Right cardiac atrium (tissue), 5 donors: ENCODE results near the gene GBE1. TPM values are rescaled to one million over a fixed set of nuclear protein-coding genes. Genes with fewer than 3 reads are reported as not detected.

Experiments
- ATAC-seq, 2 donors: fragments of 200-7000 bp; cut with Tn5 transposase; one replicate each; pipeline versions ENCODE4 v1.8.0 to v1.9.1; 2020; ENCODE audit warnings: moderate library complexity in 2 of 2, mild to moderate bottlenecking in 1 of 2
- DNase-seq, 3 donors: peaks; one replicate each; pipeline ENCODE4 v3.0.0-alpha.2; 2020
- H3K27ac ChIP-seq: one replicate; pipeline ENCODE4 v1.5.1; 2013; ENCODE audit warnings: mild to moderate bottlenecking, low read length, control low read depth, moderate library complexity
- H3K27me3 ChIP-seq: one replicate; pipeline ENCODE4 v1.6.1; 2013; ENCODE audit not compliant: control insufficient read depth, insufficient read depth
- H3K4me1 ChIP-seq: one replicate; pipeline ENCODE4 v1.6.1; 2013; ENCODE audit warnings: low read length; ENCODE audit not compliant: control insufficient read depth, insufficient read depth
- H3K4me3 ChIP-seq: one replicate; pipeline ENCODE4 v1.5.1; 2013; ENCODE audit warnings: low read length, control low read depth
- H3K9me3 ChIP-seq: one replicate; pipeline ENCODE4 v1.6.1; 2013; ENCODE audit warnings: low read length; ENCODE audit not compliant: control insufficient read depth
- WGBS: extraction: QIAGEN DNeasy Blood & Tissue Kit; methylation state at CpG from one replicate; pipeline ENCODE4 v1.1.7; 2013; 5-methylcytosine and 5-hydroxymethylcytosine counted together
- intact Hi-C, 4 donors: fragments of 100-400 bp; cut with DNase I; formaldehyde crosslinking; loops; one replicate each; pipeline versions ENCODE4 v1.11.0 to v1.14.0; 2022 to 2023
- polyA plus RNA-seq: library from polyadenylated mRNA; stranded (reverse); fragments of 200-250 nt; gene quantifications from one replicate; pipeline ENCODE4 v1.2.3, GENCODE V29; 2013
- total RNA-seq, 4 donors: library from RNA; stranded (reverse); fragmentation: NEBNext Ultra II Directional; extraction: Animal tissue kit (Norgen Biotek cat#: 25700); gene quantifications; one replicate each; pipeline ENCODE4 v1.2.1, GENCODE V29; 2021
- donor health status: healthy with polysubstance abuse.
- donor health status: DM: no; HTN: yes; CAD: no.
- donor health status: DM: no; HTN: no; CAD: no.
- donor health status: DM: no; HTN: yes; CAD: no; lungs with severe emphysema.
- donor health status: DM: yes; HTN: yes; CAD: no.

GBE1 gene
- total and polyA plus RNA-seq, 5 donors: 38.2 to 73.0 (median 51.4) TPM

GRCh38 chr3:81699536-81700320 lies 61.7 kb downstream of the GBE1 start:
- WGBS: 87% methylated on average over 8 of the region's 8 CpGs
- intact Hi-C loops: no loop called here
- no peaks in the 10 kb centered on the region for H3K9me3 ChIP-seq
- ATAC-seq (no peak), DNase-seq (no peak)
- H3K4me1 ChIP-seq: peaks cover 2% of the 10 kb centered on the region
- H3K27me3 ChIP-seq: no peaks in the 10 kb centered on the region
- no peak overlapping the region for H3K27ac ChIP-seq
- no peak overlapping the region for H3K4me3 ChIP-seq

- H3K27ac ChIP-seq: no peak overlapping the region
- intact Hi-C loops: no loop called here
These were observed 65.4 kb downstream of the GBE1 start for GRCh38 chr3:81696090-81696489.

DNA sequence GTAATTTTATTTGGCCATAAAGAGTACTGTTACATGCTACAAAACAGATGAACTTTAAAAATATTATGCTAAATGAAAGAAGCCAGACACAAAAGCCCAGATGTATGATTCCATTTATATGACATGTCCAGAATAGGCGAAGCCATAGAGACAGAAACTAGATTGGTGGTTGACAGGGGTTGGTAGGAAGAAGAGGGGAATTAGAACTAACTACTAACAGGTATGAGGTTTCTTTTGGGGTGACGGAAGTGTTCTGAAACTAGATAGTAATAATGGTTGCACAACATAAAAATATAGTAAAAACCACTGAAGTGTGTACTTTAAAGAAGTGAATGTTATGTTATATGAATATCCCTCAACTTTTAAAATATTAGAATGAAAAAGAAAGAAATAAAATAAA lies 66.1 kb downstream of the GBE1 start:
- 97% methylated on average over 2 of the region's 2 CpGs for WGBS
- no peak for ATAC-seq

More at GRCh38 chr3:81696090-81696489, 65.4 kb downstream of the GBE1 start:
- Histone ChIP-seq H3K4me1 (peaks cover 2% of the 10 kb centered on the region), H3K27me3 (no peaks in the 10 kb centered on the region), H3K4me3 (no peak overlapping the region), H3K9me3 (no peaks in the 10 kb centered on the region)
- ATAC-seq: no peak
- no peak for DNase-seq
- WGBS: 93% methylated on average over 3 of the region's 3 CpGs

DNA sequence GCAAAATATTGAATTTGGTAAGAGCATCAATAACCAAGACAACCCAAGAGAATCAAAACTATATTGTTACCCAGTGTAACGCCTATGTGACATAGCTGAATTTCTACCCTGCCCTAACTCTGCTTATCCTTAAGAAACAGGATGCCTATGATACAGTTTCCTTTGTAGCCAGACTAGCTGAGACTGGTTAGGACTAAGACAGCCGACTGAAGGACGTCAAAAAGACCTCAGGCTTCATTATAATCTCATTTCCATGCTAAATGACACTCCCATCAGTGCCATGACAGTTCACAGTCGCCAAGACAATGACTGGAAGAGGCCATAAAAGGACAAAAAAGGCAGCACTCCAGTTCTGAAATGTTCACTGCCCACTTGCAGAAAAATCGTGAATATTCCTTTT lies 66.8 kb downstream of the GBE1 start:
- WGBS: 94% methylated on average over 5 of the region's 5 CpGs
- DNase-seq (no peak), ATAC-seq (no peak)
- Histone ChIP-seq H3K27me3 (no peaks in the 10 kb centered on the region), H3K27ac (no peak overlapping the region), H3K9me3 (no peaks in the 10 kb centered on the region), H3K4me3 (no peak overlapping the region), H3K4me1 (peaks cover 2% of the 10 kb centered on the region)
- intact Hi-C loops: no loop called here

More for the DNA sequence above, 66.1 kb downstream of the GBE1 start:
- Histone ChIP-seq H3K4me1 (peaks cover 2% of the 10 kb centered on the region), H3K27me3 (no peaks in the 10 kb centered on the region), H3K4me3 (no peak overlapping the region), H3K27ac (no peak overlapping the region), H3K9me3 (no peaks in the 10 kb centered on the region)
- intact Hi-C loops: no loop called here
- DNase-seq: no peak

DNA sequence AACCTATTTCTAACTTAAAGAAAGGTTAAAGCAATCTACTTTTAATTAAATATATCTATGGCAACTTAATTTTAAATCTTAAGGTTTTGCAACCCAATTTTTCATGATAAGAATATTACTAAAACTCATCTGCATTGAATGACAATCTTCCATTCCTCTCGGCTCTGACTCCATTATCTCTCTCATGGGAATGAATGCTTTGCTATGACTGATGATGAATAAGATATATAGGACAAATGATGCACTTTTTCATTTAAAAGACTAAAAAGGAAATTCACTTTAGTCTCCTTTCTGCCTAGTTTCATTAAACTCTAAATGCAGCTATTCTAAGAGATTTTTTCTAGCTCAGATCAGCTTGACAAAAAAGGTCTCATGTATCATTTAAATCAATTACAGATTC lies 68.7 kb downstream of the GBE1 start:
- no peak for ATAC-seq
- no peak overlapping the region for H3K27ac ChIP-seq
- no peak for DNase-seq
- no peak overlapping the region for H3K4me3 ChIP-seq
- no peaks in the 10 kb centered on the region for H3K9me3 ChIP-seq
- intact Hi-C loops: no loop called here
- no peaks in the 10 kb centered on the region for H3K27me3 ChIP-seq
- peaks cover 2% of the 10 kb centered on the region for H3K4me1 ChIP-seq
- WGBS: 75% methylated on average over 1 of the region's 1 CpG

- DNase-seq (peak in 1 of 3 donors; percentile 40), ATAC-seq (peak in 1 of 2 donors; percentile 26)
- H3K4me3 ChIP-seq: no peak overlapping the region
- H3K9me3 ChIP-seq: no peaks in the 10 kb centered on the region
- H3K4me1 ChIP-seq: no peaks in the 10 kb centered on the region
- H3K27me3 ChIP-seq: no peaks in the 10 kb centered on the region
- WGBS: 94% methylated on average over 7 of the region's 7 CpGs
- intact Hi-C loops: no loop called here
- H3K27ac ChIP-seq: no peak overlapping the region
These were observed 71.8 kb downstream of the GBE1 start for GRCh38 chr3:81689617-81690016.

DNA sequence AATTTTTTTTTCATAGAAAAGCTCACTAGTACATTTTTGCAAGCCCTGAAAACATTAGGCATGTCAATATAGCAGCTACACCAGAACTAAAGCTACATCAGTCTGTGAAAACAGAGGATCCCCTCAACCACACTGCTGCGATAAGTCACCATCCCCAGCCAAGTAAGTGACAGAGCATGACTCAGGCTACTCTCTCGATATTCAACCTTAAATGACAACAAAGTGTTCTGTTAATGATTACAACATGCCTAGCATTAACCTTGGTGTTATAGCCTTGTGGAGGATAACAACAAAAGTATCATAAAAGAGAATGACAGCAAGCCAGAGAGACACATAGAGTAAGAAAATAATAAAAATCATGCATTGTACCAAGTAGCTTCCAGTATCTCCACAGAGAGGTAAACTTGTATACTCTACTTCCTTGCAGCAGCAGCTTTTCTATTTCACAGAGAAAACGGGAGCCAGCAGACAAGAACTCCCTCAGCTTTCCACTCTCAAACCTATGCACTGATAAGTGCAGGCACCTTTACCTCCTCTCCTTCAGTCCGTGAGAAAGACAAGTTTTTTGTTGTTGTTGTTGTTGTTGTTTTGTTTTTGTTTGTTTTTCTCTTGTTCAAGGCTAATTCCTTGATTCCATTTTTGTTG lies 76.6 kb downstream of the GBE1 start:
- DNase-seq: no peak
- Histone ChIP-seq H3K4me1 (no peaks in the 10 kb centered on the region), H3K4me3 (no peak overlapping the region), H3K27me3 (no peaks in the 10 kb centered on the region), H3K27ac (no peak overlapping the region), H3K9me3 (no peaks in the 10 kb centered on the region)
- peak; percentile 33 to 51 for ATAC-seq
- intact Hi-C loops: no loop called here
- WGBS: 75% methylated on average over 4 of the region's 4 CpGs

- intact Hi-C loops: no loop called here
- ATAC-seq (no peak), DNase-seq (no peak)
- Histone ChIP-seq H3K27ac (no peak overlapping the region), H3K27me3 (no peaks in the 10 kb centered on the region), H3K4me1 (no peaks in the 10 kb centered on the region), H3K9me3 (no peaks in the 10 kb centered on the region), H3K4me3 (no peak overlapping the region)
- 89% methylated on average over 5 of the region's 5 CpGs for whole genome bisulfite sequencing
These were observed 84.6 kb downstream of the GBE1 start for GRCh38 chr3:81676706-81677456.

DNA sequence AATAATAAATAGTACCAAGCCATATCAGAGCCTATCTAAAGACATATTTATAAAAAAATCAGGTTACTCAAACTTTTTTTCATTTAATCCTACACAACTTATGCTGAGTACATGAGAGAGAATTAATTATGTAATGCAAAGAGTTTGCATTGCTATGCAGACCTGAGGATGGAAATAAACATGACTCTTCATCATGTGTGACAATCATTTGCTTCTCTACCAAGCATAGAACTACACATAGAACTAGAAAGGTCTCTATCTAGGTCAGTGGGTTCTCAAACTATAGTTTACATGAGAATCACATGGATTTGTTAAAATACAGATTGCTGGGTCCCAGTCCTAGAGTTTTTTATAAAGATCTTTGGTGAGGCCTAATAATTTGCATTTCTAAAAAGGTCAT lies 86.8 kb downstream of the GBE1 start:
- Histone ChIP-seq H3K9me3 (no peaks in the 10 kb centered on the region), H3K27me3 (no peaks in the 10 kb centered on the region), H3K4me1 (no peaks in the 10 kb centered on the region), H3K4me3 (no peak overlapping the region), H3K27ac (no peak overlapping the region)
- DNase-seq: no peak
- intact Hi-C loops: no loop called here
- no peak for ATAC-seq

DNA sequence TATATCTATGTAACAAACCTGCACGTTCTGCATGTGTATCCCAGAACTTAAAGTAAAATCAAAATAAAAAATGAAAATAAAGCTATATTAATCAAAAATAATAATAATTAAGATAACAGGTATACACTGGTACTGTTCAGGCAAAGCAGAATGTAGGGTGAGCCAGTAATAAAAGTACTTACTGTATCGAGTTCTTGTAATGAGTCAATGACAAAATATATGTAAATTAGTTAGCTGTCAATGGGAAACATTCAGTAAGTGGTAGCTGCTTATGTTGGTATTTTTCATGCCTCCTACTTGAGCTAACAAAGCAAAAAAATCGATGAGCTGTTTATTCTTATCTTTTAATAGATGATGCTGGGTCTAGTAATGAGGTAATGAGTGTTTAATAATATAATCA lies 93.2 kb downstream of the GBE1 start:
- ATAC-seq (no peak), DNase-seq (no peak)
- Histone ChIP-seq H3K9me3 (no peaks in the 10 kb centered on the region), H3K4me1 (peaks cover 2% of the 10 kb centered on the region), H3K27me3 (no peaks in the 10 kb centered on the region), H3K4me3 (no peak overlapping the region), H3K27ac (no peak overlapping the region)
- WGBS: 87% methylated on average over 3 of the region's 3 CpGs
- intact Hi-C loops: loop anchor here in 3 of 4 donors (10.0 kb wide), 1 partner anchor 467 kb away; no protein-coding TSS in a partner anchor

GRCh38 chr3:81666502-81667121 lies 94.8 kb downstream of the GBE1 start:
- ATAC-seq (no peak), DNase-seq (no peak)
- no peaks in the 10 kb centered on the region for H3K27me3 ChIP-seq
- intact Hi-C loops: loop anchor here in 3 of 4 donors (10.0 kb wide), 1 partner anchor 468 kb away; no protein-coding TSS in a partner anchor
- no peak overlapping the region for H3K4me3 ChIP-seq
- H3K4me1 ChIP-seq: peaks cover 2% of the 10 kb centered on the region
- no peak overlapping the region for H3K27ac ChIP-seq
- no peaks in the 10 kb centered on the region for H3K9me3 ChIP-seq
